ENCODE measurements around the gene PTPRG. TPM values are rescaled to one million over a fixed set of nuclear protein-coding genes. Genes with fewer than 3 reads are reported as not detected.

Gene PTPRG
- total RNA-seq, 3 donors from 2014 or later = 28.9 to 54.7 (median 40.4) TPM

DNA sequence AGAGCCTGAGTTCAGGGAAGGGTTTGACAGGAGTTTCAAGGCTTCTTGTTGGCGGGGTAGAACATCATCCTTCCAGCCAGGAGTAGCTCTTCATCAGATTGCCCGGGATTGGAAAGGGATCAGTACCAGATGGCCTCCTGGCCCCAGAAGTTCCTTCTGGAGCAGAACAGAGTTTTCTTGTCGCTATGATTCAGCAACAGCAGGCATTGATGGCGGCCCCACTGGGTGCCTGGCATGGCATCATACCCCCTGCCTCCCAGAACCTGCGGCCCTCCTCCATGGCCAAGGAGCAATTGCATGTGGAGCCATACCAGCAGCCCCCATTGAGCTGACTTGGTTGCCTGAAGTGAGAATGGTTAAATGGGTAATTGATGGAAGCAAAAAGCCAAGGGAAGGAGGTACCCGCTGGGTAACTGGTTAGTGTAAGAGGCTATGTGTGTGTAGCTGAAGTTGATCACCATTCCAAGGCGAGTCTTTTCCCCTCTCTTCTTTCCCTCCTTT, 305.6 kb downstream of the PTPRG start:
- Histone ChIP-seq H3K4me3 (no peak overlapping the region), H3K4me1 (ENCODE audit: low read depth) (no peaks in the 10 kb centered on the region), H3K9me3 (no peaks in the 10 kb centered on the region), H3K36me3 (ENCODE audit: low read depth) (no peaks in the 10 kb centered on the region)
- TF ChIP-seq, protein P1, sequence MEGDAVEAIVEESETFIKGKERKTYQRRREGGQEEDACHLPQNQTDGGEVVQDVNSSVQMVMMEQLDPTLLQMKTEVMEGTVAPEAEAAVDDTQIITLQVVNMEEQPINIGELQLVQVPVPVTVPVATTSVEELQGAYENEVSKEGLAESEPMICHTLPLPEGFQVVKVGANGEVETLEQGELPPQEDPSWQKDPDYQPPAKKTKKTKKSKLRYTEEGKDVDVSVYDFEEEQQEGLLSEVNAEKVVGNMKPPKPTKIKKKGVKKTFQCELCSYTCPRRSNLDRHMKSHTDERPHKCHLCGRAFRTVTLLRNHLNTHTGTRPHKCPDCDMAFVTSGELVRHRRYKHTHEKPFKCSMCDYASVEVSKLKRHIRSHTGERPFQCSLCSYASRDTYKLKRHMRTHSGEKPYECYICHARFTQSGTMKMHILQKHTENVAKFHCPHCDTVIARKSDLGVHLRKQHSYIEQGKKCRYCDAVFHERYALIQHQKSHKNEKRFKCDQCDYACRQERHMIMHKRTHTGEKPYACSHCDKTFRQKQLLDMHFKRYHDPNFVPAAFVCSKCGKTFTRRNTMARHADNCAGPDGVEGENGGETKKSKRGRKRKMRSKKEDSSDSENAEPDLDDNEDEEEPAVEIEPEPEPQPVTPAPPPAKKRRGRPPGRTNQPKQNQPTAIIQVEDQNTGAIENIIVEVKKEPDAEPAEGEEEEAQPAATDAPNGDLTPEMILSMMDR (IDR thresholded peaks at IDR 0.05) = no peak
- ATAC-seq (no peak), DNase-seq (no peak)
- intact Hi-C loops (cut with DNase I, micrococcal nuclease) = no loop called here

DNA sequence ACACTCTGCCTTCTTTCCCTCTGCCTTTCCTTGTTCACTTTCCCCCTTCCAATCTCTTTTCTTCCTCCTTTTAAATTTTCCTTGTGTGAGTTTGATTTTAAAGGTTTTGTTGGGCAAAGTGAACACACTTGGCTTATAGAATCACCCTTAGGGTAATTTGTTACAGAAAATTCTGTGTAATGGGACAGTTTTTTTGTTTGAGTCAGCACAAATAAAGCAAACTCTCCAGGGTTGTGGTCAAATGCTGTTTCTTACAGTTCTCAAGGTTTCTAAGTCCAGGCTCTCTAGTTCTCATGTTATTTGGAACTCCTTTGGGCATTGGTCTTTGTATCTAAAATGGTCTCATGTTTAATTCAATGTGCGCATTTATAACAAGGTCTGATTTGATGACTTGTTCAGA, 307.1 kb downstream of the PTPRG start:
- TF ChIP-seq, protein P1 (IDR thresholded peaks at IDR 0.05) = no peak
- Histone ChIP-seq H3K4me1 (ENCODE audit: low read depth) (no peaks in the 10 kb centered on the region), H3K9me3 (no peaks in the 10 kb centered on the region), H3K36me3 (ENCODE audit: low read depth) (no peaks in the 10 kb centered on the region), H3K4me3 (no peak overlapping the region)
- no peak for ATAC-seq
- no peak for DNase-seq
- intact Hi-C loops (cut with DNase I, micrococcal nuclease) = no loop called here

DNA sequence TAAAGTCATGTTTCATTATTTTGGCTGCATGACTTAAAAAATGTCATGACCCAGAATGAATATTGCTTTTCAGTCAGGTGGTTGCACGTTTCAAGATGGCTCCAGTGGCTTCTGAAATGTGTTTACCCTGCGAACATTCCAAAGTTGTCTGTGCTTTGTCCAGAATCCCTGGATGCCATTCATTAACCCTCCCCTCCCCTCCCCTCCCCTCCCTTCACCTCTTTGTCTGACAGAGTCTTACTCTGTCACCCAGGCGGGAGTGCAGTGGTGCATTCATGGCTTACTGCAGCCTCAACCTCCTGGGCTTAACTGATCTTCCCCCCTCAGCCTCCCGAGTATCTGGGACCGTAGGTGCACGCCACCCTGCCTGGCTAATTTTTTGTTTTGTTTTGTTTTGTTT, 308.0 kb downstream of the PTPRG start:
- no peak overlapping the region for H3K4me3 ChIP-seq
- no peaks in the 10 kb centered on the region for H3K36me3 ChIP-seq (ENCODE audit: low read depth)
- no peaks in the 10 kb centered on the region for H3K4me1 ChIP-seq (ENCODE audit: low read depth)
- intact Hi-C loops (cut with DNase I, micrococcal nuclease) = no loop called here
- ATAC-seq = no peak
- TF ChIP-seq, protein P1 (IDR thresholded peaks at IDR 0.05) = no peak
- no peaks in the 10 kb centered on the region for H3K9me3 ChIP-seq
- no peak for DNase-seq

DNA sequence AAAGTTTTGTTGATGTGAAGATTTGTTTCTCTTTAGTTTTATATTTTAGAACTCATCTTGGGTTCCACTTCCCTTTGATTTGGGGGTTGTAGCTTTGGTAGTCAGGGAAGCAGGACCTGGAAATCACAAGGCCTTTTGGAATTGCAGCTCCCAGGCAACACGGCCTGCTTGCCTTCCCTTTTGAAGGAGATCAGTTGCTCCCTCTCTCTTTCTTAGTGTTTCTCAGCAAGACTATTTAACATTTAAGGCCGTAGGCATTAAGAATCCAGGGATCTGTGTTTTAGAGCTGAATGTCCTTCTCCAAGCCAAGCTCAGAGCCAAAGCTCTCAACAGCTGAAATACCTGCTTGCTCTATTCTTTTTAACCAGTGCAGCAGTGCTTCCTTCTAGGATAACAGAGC, 310.3 kb downstream of the PTPRG start:
- intact Hi-C loops (cut with DNase I, micrococcal nuclease) = no loop called here
- no peak for DNase-seq
- Histone ChIP-seq H3K36me3 (ENCODE audit: low read depth) (no peaks in the 10 kb centered on the region), H3K4me3 (no peak overlapping the region), H3K9me3 (no peaks in the 10 kb centered on the region), H3K4me1 (ENCODE audit: low read depth) (no peaks in the 10 kb centered on the region)
- TF ChIP-seq, protein P1 (IDR thresholded peaks at IDR 0.05) = no peak
- ATAC-seq = no peak

DNA sequence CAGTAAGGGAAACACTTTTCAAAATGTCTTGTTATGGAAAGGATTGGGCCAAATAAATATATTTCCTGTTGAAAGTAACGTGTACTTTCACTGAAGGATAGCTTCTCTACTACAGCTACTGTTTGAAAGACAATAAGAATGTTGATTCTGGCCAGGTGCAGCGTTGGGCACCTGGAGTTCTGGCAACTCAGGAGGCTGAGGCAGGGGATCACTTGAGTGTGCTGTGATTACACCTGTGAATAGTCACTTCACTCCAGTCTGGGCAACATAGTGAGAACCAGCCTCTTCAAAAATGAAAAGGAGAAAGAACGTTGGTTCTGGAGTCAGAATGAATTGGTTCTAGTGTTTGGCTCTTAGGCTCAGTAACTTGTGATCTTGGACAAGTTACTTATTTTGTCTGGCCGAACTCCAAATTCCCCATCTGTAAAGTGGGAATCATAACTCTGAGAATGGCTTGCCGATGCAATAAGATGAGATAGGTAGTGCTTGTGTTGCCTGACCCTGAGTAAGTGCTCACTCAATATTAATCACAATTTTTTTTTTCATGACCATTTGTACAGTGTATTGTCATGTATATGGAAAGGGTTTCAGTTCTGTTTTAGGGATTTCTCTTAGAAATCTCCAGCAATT, 310.8 kb downstream of the PTPRG start:
- ATAC-seq (no peak), DNase-seq (no peak)
- Histone ChIP-seq H3K4me1 (ENCODE audit: low read depth) (peaks cover 5% of the 10 kb centered on the region), H3K9me3 (no peaks in the 10 kb centered on the region), H3K4me3 (no peak overlapping the region), H3K36me3 (ENCODE audit: low read depth) (no peaks in the 10 kb centered on the region)
- intact Hi-C loops (cut with DNase I, micrococcal nuclease) = no loop called here
- TF ChIP-seq, protein P1 (IDR thresholded peaks at IDR 0.05) = no peak

Data from mucosa of descending colon (tissue), 3 donors.